Measurements from ENCODE around the gene WDR11.
"Not testable (repeated sequence)": the region's sequence is repeated elsewhere in the genome, so short reads cannot be mapped to it uniquely, and the experiment has no call there.

Gene WDR11

DNA sequence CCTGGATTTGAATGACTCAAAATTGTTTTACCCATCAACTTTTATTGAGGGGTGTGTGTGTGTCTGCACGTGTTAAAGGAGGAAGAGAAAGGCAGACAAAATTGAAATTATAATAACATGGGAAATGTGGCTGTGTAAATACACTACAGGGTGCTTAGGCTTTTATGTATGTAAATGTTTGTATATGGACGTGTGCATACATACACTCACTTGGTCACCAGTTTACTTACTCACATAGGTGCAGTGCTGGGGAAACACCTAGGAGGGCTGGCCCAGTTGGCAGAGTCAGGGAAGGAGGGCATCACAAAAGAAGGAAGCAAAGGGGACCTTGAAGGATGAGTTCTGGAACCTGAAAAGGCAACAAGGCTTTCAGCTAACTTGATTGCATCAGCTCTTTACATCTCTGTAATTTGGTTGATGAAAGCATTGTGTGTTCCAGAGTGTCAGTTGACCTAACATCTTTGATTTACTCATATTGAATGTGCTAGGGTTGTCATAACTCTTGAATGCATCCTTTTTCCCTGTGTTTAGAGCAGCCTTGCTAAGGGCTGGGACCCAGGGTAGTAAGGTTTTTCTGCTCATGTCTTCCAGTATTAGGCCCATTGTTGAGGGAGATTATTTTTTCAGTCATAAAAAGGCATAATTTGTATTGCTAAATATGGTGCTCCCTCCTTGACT is 10.2 kb downstream of the WDR11 start:
- no peak for DNase-seq

GRCh38 chr10:120873741-120874140 is 22.6 kb downstream of the WDR11 start:
- DNase-seq, result no peak

DNA sequence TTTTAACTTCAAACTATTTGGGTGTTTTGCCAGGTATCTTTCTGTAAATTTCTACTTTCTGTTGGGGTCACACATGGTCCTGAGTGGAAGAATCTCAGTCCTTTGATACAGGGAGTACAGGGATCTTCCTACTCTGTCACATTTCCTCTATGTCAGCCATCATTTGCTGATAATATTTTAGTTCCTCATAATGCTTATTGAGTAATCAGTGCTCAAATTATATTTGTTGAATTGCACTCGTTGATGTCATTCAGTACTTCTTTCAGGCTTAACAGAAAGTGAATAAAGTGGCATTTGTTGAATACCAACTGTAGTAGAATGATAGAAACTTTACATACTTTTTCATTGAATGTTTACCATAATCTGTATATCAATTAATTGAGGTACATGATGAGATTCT is 31.9 kb downstream of the WDR11 start:
- DNase-seq, result no peak

DNA sequence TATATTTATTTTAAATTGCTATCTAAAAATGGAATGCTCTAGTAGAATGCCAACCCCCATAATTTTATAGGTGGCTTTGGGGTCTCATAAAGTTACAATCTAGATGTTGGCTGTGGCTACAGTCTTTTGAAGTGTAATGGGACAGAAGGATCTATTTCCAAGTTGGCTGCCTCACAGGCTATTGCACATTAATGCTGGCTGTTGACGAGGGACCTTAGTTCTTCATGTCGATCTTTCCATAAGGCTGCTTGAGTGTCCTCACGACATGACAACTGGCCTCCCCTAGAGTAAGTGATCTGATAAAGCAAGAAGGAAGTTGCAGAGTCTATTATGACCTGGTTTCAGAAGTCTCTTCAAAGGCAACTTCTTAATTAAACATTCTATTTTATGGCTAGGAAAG is 36.3 kb downstream of the WDR11 start:
- DNase-seq, result no peak

DNA sequence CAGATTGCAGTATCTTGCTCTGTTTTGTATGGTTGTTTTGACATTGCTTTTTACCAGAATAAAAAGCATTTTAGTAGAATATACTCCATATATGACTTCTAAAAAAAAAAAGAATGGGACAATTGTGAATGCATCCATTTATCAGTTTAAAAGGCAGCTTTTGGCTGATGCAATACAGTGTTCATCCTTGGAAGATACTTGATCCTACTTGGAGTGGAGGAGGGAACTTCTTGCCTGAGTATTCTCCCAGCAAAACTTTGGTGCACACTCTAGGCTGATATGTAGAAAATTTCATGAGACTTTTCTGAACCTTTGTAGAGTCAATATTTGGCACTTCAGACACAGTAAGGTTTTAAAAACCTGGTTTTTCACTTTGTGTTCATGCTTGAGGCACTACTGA is 40.2 kb downstream of the WDR11 start:
- no peak for DNase-seq

DNA sequence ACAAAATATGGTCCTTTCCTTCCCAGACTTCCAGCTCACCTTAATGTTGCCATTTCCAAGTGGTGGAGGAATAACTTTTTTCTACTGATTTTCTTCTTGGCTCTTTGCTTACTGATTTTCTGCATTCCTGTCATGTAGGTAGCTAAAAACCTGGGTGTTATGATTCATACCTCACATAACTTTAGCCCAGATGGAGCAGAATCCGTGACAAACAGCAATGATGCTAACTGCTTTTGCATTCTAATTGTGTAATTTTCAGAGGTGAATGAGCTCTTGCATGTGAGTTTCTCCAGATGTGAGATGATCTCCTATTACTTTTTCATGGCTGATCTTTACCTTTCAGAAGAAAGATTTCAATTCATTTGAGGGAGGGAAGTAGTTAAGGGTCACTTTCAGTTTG is 43.4 kb downstream of the WDR11 start:
- DNase-seq, result no peak

DNA sequence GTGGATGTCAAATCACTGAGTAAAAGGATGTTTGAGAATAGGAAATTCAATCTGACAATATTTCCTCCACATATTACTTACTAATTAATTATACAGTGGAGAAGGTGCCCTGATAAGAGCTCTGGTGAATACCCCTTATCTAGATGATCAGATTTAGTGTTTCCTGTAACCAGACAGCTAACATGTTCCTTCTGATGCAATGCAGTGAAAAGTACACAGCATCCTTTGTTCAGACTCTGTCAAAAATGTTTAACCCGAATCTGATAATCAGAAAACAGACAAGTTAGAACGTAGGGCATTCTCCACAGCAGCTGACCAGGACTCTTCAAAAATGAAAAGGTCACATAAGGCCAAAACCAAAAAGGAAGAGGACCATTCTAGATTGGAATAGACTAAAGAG is 46.2 kb downstream of the WDR11 start:
- no peak for DNase-seq

GRCh38 chr10:120905268-120905667 is 54.1 kb downstream of the WDR11 start:
- no peak for DNase-seq

DNA sequence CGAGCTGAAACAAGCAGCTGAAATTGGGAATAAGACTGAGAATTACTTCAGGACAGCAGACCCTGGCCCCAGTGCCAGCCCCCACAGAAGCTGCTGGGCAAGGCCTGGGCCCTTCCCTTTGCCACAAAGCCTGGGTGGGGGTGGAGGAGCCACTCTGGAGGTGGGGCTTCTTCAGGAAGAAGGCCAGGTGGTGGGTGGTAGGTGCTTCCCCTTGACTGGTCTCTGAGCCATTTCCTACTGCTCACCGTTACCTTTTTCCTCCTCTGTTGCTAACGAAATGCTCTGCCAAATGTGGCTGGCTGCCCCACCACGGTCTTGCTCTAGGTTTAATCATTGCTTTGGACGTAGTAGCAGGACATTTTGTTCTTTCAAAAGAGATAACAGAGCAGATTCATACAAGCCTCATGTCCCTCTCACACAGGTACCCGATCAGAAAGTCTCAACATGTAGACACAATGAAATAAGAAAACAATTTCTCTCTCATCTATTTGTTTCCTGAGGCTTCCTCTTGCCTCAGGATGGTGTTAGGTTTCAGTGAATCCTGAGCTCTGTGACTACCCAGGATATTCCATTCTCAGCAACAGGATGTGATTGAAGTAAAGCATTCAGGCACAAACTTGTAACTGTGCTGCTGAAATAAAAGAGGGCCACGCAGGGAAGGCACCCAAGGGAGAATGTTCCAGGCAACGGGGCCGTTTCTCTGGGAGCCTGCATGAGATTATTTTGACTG is 66.5 kb downstream of the WDR11 start:
- DNase-seq, result no peak

DNA sequence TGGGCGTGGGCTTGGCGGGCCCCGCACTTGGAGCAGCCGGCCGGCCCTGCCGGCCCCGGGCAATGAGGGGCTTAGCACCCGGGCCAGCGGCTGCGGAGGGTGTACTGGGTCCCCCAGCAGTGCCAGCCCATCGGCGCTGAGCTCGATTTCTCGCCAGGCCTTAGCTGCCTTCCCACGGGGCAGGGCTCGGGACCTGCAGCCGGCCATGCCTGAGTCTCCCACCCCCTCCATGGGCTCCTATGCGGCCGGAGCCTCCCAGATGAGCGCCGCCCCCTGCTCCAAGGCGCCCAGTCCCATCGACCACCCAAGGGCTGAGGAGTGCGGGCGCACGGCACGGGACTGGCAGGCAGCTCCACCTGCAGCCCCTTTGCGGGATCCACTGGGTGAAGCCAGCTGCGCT is 72.7 kb downstream of the WDR11 start:
- not testable (repeated sequence) for DNase-seq

DNA sequence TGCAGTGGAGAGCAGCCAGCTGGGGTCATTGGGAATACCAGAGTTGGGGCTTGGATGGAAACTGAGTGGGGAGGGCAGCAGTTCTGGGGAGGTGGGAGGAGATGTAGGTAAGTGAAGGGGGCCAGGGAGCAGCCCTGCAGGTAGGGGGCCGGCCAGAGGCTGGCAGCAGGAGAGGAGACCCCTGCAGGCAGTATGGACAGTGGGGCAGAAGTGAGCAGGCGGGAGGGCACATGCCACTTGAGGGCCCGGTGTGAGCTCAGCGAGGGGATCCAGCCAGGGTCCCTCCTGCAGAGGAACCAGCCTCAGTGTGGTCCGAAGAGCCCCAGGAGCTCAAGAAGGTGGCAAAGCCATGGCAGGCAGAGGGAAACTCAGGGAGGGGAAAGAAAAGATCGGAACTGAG is 75.4 kb downstream of the WDR11 start:
- no peak for DNase-seq

DNA sequence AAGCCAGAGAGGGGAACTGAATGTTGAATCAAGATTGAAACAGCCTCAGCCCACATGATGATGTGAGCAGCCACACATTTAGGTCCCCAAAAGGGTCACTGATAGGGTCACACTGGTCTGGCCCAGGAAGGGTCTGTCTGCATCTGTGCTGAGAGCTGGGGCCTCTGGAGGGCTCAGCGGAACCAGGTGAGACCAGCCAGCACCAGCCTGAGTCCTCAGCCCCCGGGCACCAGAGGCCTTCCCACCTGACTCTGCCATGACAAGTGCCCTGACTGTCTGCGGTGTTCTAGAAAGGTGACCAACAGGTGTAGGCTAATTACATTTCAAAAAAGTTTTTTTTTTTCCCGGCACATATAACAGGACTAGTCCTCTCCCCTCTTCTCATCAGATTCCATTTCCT is 76.2 kb downstream of the WDR11 start:
- no peak for DNase-seq

- no peak for DNase-seq
These were observed 78.0 kb downstream of the WDR11 start for GRCh38 chr10:120929166-120929565.

DNA sequence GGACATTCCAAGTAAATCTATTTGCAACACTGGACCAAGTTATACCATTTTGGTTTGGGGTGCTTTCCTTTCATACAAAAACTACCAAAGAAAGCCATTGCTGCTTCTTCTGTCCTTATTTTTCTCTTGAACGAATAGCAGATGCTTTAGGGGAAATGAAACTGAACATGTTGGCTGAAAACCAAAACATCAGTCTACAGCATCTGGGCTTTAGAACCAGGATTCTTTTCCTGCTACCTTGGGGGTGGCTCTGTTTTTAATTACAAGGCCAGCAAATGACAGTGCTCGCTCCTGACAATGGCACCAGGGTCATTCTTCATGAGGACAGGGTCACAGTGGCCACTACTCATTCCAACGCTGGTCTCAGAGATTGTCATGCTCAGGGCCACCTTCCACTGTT is 80.3 kb downstream of the WDR11 start:
- no peak for DNase-seq

- no peak for DNase-seq
These were observed 80.8 kb downstream of the WDR11 start for GRCh38 chr10:120931999-120932398.

DNA sequence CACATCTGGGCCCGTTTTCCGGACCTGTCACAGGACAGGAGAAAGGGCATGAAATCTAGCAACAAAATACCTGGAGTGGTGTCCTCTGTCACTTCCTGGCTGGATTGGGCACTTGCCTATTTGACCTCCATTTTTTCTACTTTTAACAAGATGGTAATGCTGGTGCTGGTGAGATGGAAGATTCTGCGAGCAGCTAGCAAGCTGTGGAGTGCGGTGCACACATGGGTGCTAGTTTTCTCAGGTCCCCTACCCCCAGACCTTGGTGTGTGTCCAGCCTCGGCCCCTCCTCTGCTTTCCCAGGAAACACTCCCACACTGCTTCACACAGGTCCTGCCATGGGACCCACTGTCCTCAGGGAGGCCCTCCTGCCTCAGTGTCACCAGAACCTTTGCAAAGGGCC is 87.7 kb downstream of the WDR11 start:
- DNase-seq, result no peak

DNA sequence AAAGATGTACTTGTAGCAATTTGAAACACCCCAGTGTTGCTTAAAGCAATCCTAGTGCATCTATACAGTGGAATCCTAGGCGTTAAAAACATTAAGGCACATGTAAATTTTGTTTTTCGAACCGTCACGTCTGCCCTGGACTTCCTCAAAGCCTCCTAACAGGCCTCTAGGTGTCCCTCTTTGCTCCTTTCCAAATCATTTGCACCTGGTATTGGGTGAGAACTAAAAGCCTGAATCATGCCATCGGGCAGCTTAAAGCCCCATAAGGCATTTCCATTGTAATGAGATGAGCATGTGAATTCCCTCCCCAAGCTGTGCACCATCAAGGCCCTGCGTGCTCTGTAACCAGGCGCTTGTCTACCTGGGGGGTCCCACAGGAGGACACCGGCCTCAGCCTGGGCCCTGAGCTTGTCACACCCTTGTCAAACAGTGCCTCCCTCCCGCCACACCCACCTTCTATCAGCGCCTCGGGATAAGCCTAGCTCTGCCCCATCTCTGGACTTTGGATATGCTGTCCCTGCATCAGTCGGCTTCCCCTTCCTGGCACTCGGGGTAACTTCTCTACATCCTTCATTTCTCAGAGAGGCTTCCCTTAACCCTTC is 89.2 kb downstream of the WDR11 start:
- no peak for DNase-seq

- no peak for DNase-seq
These were observed 90.3 kb downstream of the WDR11 start for GRCh38 chr10:120941501-120941900.

DNA sequence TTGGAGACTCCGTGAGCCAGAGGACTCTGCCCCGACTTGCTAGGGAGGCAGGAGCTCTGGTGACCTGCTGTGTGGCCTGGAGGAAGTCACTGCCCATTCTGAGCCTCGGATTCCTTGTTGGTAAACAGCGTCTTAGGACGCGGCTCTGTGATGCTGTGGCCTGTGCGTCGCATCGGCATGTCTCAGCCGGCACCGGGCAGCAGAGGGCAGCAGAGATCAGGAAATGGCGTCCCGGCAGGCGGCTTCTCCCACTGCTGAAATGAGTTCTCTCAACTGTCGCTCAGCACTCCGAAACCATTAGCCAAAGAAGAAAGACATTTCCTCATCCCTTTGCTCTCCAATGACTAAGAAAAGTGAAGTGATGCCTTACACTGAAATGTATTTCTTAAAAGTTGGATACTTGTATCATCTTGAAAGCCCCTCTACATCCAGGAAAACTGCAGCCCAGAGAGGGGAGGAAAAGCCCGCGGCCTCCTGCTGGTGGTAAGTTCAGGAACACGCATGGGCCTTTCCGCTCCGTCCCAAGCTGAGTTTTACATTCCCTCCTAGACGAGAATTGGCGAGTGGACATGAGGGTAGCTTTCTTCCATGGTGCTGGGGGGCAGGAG is 91.7 kb downstream of the WDR11 start:
- peak; percentile 18 for DNase-seq

DNA sequence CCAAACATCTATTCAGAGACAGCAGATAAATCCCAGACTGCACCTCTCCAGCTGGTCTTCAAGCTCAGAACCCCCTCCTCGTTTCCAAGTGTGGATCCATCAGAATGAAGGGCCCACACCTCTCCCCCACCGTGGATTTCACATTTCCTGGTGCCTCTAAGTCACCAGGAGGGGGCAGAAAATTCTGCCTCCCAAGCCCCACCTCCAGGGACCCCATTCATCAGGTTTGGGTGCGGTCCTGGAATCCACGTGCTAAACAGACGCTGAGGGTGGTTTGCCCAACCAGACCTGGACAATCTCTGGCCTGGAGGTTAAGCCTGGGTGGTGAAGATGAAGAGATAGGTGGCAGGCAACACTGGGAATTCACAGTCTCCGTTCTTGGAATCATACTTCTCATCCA is 92.4 kb downstream of the WDR11 start:
- no peak for DNase-seq

GRCh38 chr10:120944586-120945125 is 93.5 kb downstream of the WDR11 start:
- DNase-seq, result no peak

DNA sequence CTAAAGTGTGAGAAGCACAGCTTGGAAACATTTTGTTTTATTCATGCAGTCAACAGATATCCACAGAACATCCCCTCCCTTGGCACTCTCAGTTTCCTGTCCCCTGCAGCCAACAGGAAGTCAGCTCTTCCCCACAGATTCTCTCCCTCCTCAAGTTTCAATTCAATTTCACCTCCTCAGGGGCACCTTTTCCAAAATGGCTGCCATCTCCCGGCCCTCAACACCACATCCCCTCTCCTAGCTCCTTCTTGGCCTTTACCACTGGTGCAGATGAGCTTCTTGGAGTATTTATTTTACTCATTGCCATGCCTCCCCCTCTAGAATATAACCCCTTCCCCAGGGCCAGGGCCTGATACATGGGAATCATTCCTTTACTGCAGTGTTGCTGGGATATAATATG is 94.0 kb downstream of the WDR11 start:
- DNase-seq, result no peak

DNA sequence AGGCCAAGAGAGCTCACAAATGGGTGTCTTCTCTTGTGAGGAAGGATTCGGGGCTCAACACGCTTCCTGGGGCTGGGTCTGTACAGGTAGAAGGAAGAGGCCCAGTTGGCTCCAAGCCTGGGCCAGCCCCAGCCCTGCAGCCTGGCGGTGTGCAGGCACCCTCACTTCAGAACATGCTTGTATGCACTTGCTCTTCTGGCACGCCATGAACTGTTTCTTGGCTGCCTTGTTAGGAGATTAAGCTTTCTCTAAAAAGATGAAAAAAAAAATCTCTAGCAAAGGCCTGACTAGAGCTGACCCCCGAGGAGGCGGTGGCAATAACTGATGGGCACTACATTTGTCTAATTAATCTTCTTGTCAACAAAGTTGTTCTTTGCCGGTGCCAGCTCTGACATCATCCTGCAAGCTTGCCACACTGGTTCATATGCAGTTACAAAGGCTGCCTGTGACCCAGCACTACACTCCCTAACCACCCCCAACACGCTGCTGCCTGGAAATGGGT is 94.7 kb downstream of the WDR11 start:
- no peak for DNase-seq

DNA sequence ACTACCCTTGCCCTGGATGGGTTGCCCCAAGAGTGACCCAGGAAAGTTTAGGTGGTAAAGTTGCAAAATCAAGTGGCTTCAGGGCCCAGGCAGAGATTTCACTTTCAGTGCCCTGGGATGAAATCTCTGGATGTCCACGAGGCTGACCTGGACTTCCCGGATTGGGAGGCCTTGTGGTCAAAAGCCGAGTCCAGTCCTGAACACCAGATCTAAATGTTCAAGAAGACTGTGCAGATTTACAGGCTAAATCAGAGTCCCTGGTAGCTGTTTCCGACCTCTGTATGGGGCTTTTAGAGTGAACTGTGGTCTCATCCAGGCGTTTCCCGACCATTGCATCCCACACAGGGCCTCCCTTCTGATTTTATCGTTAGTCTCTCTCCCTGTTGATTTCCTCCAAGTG is 95.3 kb downstream of the WDR11 start:
- DNase-seq, result no peak

Data from NK-92 treated with Interleukin-12 subunit alpha and Interleukin-12 subunit beta, amount 100 ng/mL, for 24 hours (cell line).